Measurements from ENCODE around the gene CLEC16A.
"Not testable (repeated sequence)": the region's sequence is repeated elsewhere in the genome, so short reads cannot be mapped to it uniquely, and the experiment has no call there.

Gene CLEC16A

DNA sequence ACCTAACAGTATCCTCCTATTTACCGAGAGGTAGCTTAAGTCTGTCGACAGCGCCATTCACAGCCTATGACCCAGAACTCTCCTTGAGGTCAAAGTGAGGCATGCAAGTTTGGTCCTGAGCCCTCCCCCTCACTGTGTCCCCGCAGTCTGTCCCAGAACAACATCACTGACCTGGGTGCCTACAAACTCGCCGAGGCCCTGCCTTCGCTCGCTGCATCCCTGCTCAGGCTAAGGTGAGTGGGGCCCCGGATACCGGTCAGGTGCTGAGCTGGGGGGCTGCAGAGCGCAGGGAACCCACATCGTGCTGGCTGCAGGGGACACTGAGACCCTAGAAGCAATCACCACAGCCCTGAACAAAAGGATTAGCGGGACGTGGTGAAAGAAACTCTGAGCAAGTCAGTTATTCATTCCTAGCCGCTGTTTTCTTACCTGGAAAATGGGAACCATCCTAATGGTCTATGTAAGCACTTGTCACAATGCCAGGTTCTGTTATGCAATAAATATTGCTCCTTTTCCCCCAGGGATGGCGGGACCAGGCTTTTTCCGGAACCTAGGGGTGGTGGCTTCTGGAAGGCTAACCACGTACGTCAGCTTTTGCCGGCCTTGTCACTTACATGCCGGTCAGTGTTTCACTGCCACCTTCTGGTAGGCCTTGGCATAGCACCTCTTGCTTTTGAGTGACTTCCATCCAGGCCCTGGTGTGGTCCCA, 25.9 kb upstream of the CLEC16A start:
- TF ChIP-seq JUND (IDR thresholded peaks at IDR 0.05; ENCODE audit: low read depth): no peak
- peak; percentile 83 to 93 for DNase-seq (ENCODE audit: low read depth in 1 of 2, low spot score in 1 of 2)
- in situ Hi-C loops (cut with HindIII; ENCODE audit: low pct_unique_long_range_greater_than_20kb, low sequenced_read_pairs): no loop called here

DNA sequence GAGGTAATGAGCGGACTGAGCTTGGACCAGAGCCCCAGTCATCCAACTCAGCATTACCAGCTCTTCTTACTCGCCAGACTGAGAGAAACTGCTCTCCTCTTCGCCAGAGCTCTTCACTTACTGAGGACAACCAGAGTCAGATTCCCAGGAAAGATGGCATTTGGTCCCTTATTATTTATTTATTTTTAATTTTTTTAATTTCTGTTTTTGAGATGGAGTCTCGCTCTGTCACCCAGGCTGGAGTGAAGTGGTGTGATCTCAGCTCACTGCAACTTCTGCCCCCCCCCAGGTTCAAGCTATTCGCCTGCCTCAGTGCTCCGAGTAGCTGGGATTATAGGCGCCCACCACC, 25.4 kb upstream of the CLEC16A start:
- DNase-seq (ENCODE audit: low read depth in 1 of 2, low spot score in 1 of 2): no peak
- TF ChIP-seq JUND (IDR thresholded peaks at IDR 0.05; ENCODE audit: low read depth): no peak
- in situ Hi-C loops (cut with HindIII; ENCODE audit: low pct_unique_long_range_greater_than_20kb, low sequenced_read_pairs): no loop called here

DNA sequence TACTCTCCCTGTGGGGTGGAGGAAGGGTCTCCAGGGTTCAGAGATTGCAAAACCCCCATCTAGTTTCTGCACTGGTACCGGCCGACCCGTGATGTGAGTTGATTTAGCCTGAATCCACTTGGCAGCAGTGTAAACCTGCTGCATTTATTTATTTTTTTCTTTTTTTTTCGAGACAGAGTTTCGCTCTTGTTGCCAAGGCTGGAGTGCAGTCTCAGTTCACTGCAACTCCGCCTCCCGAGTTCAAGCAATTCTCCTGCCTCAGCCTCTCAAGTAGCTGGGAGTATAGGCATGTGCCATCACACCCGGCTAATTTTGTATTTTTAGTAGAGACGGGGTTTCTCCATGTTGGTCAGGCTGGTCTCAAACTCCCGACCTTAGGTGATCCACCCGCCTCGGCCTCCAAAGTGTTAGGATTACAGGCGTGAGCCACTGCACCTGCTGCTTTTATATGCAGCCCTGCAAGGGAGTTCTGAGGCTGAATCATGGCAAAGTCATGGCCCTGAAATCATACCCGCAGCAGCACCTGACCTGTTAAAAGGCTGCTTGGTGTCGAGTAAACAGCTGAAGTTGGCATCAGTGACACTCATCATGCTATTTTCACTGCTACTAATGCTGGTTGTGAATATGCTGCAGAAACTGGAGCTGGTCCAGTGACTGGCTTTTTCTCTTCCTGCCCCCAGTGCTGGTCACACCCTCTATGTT, 23.5 kb upstream of the CLEC16A start:
- TF ChIP-seq JUND (IDR thresholded peaks at IDR 0.05; ENCODE audit: low read depth): no peak
- in situ Hi-C loops (cut with HindIII; ENCODE audit: low pct_unique_long_range_greater_than_20kb, low sequenced_read_pairs): no loop called here
- no peak for DNase-seq (ENCODE audit: low read depth in 1 of 2, low spot score in 1 of 2)

DNA sequence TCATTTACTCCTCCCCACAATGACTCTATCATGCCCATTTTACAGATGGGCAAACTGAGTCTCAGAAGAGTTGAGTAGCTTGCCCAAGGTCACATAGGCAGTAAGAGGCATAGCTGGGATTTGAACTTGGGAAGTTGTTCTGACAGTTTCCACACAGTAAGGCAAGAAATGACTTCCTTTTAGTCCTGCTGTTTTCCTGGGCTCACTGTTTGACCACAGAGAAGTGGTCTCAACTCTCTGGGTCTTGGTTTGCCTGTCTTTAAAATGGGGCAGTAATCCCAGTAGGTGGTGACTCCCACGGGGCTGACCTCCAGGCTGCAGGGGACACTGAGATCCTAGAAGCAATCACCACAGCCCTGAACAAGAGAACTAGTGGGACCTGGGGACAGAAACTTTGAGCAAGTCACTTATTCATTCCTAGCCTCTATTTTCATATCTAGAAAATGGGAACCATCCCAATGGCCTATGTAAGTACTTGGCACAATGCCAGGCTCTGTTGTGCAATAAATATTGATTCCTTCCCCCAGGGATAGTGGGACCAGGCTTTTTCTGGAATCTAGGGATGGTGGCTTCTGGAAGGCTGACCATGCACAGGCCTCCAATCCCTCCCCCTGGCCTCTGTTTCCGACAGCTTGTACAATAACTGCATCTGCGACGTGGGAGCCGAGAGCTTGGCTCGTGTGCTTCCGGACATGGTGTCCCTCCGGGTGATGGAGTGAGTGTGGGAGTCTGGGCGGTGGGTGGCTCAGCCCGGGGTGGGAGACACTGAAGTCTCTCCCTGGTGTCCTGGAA, 22.6 kb upstream of the CLEC16A start:
- DNase-seq (ENCODE audit: low read depth in 1 of 2, low spot score in 1 of 2): peak in 1 of 2 experiments; percentile 19
- TF ChIP-seq JUND (IDR thresholded peaks at IDR 0.05; ENCODE audit: low read depth): no peak
- in situ Hi-C loops (cut with HindIII; ENCODE audit: low pct_unique_long_range_greater_than_20kb, low sequenced_read_pairs): no loop called here

DNA sequence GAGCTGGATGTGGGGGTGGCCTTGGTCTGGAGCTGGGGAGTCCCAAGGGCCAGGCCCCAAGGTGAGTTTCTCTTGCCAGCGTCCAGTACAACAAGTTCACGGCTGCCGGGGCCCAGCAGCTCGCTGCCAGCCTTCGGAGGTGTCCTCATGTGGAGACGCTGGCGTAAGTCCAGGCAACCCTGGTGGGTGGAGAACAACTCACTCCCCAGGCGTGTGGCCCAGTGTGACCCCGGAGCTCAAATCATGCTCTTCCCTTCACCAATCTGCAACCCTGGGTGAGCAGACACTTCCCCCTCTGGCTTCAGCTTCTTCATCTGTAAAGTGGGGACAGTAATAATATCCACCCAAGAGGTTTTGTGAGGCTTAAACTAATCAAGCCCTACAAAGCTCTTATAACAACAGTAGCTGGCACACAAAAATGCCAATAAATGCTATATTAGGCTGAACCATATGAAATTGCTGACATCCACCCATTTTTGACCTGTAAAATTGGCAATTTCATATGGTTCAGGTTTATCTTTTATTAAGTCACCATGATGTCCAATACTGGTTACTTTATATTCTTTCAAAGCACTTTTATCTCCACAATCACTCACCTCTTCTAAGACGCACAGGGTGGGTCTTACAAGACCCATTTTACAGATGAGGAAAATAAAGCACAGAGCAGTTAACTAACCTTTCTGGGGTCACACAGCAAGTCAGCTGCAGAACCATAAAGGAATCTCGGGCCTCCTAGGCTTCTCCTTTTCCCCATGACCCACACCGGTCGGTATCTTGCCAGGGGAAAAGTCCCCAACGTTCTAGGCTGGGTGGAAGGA, 21.8 kb upstream of the CLEC16A start:
- TF ChIP-seq JUND (IDR thresholded peaks at IDR 0.05; ENCODE audit: low read depth): no peak
- no peak for DNase-seq (ENCODE audit: low read depth in 1 of 2, low spot score in 1 of 2)
- in situ Hi-C loops (cut with HindIII; ENCODE audit: low pct_unique_long_range_greater_than_20kb, low sequenced_read_pairs): no loop called here

DNA sequence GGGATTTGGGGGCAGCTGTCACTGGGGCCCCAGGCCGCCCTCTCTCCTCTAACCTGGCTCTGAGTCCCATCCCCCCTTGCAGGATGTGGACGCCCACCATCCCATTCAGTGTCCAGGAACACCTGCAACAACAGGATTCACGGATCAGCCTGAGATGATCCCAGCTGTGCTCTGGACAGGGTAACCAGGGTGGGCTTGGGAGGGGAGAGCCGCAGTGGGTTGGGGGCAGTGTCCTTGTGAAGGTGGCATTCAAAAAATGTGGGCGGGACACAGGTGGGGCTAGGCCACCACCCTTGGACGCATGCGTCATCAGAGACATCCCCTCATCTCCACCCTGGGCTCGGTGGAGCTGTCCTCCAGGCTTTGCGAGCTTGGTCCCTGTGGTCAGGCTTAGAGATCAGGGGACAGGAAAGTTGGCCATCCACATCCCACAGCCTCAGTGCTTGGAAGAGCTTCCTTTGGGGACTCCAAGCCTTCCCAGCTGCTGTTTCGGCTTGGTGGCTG, 21.2 kb upstream of the CLEC16A start:
- DNase-seq (ENCODE audit: low read depth in 1 of 2, low spot score in 1 of 2): no peak
- in situ Hi-C loops (cut with HindIII; ENCODE audit: low pct_unique_long_range_greater_than_20kb, low sequenced_read_pairs): no loop called here
- no peak for TF ChIP-seq JUND (IDR thresholded peaks at IDR 0.05; ENCODE audit: low read depth)

DNA sequence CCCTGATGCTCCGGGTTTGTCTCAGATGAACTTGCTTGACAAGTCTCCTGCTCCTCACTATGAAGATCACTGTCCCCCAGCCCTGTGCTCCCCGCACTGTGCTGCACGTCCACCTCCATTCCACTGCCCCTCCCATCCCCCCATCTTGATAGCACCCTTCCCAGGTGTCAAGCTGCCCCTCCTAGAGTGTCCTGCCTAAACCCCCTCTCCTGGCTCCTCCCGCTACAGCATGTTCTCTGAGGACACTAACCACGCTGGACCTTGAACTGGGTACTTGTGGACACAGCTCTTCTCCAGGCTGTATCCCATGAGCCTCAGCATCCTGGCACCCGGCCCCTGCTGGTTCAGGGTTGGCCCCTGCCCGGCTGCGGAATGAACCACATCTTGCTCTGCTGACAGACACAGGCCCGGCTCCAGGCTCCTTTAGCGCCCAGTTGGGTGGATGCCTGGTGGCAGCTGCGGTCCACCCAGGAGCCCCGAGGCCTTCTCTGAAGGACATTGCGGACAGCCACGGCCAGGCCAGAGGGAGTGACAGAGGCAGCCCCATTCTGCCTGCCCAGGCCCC, 20.6 kb upstream of the CLEC16A start:
- DNase-seq (ENCODE audit: low read depth in 1 of 2, low spot score in 1 of 2): no peak
- TF ChIP-seq JUND (IDR thresholded peaks at IDR 0.05; ENCODE audit: low read depth): no peak
- in situ Hi-C loops (cut with HindIII; ENCODE audit: low pct_unique_long_range_greater_than_20kb, low sequenced_read_pairs): no loop called here

DNA sequence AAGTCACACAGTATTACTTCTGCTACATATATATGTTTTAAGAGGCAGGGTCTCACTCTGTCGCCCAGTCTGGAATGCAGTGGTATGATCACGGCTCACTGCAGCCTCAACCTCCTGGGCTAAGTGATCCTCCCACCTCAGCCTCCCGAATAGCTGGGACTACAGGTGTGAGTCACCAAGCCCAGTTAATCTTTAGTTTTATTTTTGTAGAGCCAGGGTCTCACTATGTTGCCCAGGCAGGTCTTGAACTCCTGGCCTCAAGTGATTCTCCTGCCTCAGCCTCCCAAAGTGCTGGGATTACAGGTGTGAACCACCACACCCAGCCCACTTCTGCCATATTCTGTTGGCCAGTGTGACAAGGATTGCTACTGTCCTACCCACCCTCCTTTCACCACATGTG, 19.1 kb upstream of the CLEC16A start:
- in situ Hi-C loops (cut with HindIII; ENCODE audit: low pct_unique_long_range_greater_than_20kb, low sequenced_read_pairs): not testable (repeated sequence)

DNA sequence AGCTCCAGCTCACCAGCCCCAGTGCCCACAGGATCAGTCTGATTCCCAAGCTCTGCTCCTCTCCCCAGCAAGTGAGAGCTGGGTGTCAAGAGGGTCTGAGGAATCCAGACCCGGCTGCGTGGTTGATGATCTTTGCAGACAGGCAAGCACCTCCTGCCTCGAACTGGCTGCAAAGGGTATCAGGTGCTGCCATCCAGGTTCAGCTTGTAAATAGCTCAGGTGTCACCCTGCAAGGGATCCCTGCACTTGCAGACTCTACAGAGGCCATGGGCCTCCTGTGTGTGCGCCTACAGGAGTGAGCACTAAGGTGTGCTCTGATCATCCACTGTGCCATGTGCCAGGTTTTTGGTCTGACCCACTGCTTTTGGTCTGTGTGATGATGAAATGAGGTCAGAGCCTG, 18.3 kb upstream of the CLEC16A start:
- TF ChIP-seq JUND (IDR thresholded peaks at IDR 0.05; ENCODE audit: low read depth): no peak
- in situ Hi-C loops (cut with HindIII; ENCODE audit: low pct_unique_long_range_greater_than_20kb, low sequenced_read_pairs): no loop called here
- no peak for DNase-seq (ENCODE audit: low read depth in 1 of 2, low spot score in 1 of 2)

More for the DNA sequence above, 19.1 kb upstream of the CLEC16A start:
- DNase-seq (ENCODE audit: low read depth in 1 of 2, low spot score in 1 of 2): not testable (repeated sequence)

DNA sequence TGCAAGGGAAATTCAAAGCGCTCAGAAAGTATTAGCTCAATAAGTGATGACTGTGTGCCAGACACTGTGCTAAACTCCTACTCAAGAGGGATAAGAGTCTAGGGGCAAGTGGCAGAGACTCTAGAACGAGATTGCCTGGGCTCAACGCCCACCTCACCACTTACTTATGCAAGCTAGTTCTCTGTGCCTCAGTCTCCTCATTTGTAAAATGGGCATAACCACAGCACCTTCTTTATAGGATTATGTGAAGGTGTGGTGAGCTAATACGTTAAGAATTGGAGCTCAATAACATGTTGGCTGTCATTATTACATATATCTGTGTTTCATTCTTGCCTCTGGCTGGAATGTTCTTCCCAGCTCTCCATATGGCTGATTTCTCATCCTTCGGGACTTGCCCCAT, 17.5 kb upstream of the CLEC16A start:
- DNase-seq (ENCODE audit: low read depth in 1 of 2, low spot score in 1 of 2): no peak
- TF ChIP-seq JUND (IDR thresholded peaks at IDR 0.05; ENCODE audit: low read depth): no peak
- in situ Hi-C loops (cut with HindIII; ENCODE audit: low pct_unique_long_range_greater_than_20kb, low sequenced_read_pairs): no loop called here

DNA sequence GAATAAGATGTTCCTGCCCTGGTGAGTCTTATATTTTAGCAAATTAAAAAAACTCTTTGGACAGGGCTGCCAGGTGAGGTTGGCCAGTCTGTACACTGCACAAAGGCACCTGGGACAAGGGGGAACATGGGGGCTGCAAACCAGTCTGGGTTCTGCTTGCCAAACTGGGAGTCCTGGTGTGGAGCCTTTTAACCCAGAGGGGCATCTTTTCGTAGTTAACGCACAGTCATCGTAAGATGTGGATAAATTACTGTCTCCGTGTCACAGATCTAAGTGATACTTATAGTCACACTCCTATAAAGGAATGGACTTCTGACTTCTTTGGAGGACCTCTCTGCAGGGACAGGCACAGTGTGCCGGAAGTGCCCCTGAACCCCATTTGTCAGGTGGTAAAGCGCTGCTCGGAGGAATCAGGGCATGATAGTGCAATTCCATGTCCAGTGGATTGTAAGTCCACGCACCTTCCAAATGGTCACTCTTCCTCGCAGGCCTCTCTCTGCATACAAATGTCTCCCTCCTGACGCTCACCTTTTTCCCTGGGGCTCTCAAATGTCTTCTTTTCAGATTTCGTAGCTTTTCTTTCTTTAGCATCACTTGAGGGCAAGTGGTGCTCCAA, 16.8 kb upstream of the CLEC16A start:
- in situ Hi-C loops (cut with HindIII; ENCODE audit: low pct_unique_long_range_greater_than_20kb, low sequenced_read_pairs): no loop called here
- no peak for DNase-seq (ENCODE audit: low read depth in 1 of 2, low spot score in 1 of 2)
- no peak for TF ChIP-seq JUND (IDR thresholded peaks at IDR 0.05; ENCODE audit: low read depth)

DNA sequence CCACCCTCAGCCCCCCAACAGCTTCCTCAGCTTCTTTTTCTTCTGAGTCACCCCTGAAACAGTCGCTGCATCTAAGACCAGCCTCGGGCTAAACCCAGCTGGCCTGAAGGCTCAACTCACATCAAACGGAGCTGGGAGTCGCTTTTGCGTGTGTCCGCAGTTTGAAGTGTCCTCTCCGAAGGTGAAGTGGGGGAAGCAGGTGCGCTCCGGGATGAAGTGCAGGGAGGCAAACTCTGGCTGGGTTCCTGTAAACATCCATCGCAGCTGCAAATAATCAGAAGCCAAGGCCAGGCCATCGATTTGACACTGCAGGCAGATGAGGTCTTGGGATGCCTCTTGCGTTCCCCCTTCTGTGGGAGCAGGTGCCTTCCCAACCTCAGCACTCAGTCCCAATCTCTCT, 15.3 kb upstream of the CLEC16A start:
- in situ Hi-C loops (cut with HindIII; ENCODE audit: low pct_unique_long_range_greater_than_20kb, low sequenced_read_pairs); DNase-seq (ENCODE audit: low read depth in 1 of 2, low spot score in 1 of 2): not testable (repeated sequence)
